ENCODE results near the gene CELF4. TPM values are rescaled to one million over a fixed set of nuclear protein-coding genes. Genes with fewer than 3 reads are reported as not detected.
"Not testable (repeated sequence)": the region's sequence is repeated elsewhere in the genome, so short reads cannot be mapped to it uniquely, and the experiment has no call there.

Gene CELF4
- total and polyA plus RNA-seq, 12 donors, result 0.42 to 16.9 (median 3.9) TPM; not detected in 1

DNA sequence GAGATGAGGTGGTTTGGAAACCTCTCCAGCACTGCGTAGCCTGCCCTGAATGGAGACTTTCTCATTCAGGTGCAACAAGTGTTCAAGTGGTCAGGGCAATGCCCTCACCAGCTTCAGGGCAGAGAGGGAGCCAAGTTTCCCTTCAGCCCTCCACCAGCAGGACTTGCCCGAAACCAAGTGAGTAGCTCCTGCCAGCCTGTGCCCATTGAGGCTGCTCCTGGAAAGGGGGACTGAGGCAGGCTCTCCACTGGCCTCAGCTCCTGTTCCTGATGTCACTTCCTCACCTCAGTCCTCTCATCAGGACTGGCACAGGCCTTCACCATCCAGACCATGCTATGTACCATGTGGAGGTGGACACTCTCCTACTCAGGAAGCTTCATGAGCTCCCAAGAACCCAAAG lies 94.6 kb downstream of the CELF4 start:
- no peak for DNase-seq
- Histone ChIP-seq H3K4me3 (no peak overlapping the region), H3K36me3 (replicated peaks in 1 of 2) (no peaks in the 10 kb centered on the region), H3K4me1 (replicated peaks in 1 of 2) (no peaks in the 10 kb centered on the region), H3K9me3 (replicated peaks in 1 of 3) (no peaks in the 10 kb centered on the region), H3K27me3 (no peaks in the 10 kb centered on the region), H3K27ac (no peak overlapping the region)
- intact Hi-C loops (cut with DNase I), result no loop called here
- 91 to 94% (median 94%) methylated on average over 2 of the region's 2 CpGs for WGBS, 4 donors
- TF ChIP-seq CTCF (IDR thresholded peaks at IDR 0.05) (no peak), POLR2A (IDR thresholded peaks at IDR 0.05) (no peak)

DNA sequence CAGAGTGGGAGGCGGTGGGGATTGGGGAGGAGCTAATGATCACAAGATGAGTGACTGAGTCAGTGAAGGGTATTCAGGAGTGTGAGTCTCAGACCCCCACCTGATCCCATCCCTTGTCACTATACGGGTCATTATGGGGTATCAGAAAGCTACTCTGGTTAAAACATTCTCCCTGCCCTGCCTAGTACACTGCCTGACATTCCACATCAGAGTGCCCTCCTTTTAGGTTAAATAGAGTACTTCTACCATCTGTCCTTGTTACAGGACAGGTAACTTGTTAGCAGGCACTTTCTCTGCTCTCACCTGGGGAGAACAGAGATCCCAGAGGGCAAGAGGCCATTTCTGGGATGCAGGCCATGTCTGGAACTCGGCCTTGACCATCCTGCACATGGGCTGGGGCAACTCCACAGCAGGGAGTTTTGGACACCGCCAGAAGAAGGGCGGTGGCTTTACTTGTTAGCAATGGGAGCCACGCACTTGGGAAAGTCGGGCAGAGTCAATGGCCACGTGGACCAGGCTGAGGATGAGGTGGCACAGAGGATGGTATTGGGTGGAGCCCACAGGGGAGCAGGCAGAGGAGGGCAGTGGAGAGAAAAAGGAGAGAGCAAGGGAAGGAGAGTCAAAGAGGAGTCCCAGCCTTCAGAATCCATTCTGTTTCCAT lies 98.5 kb downstream of the CELF4 start:
- Histone ChIP-seq H3K9me3 (replicated peaks in 1 of 3) (no peaks in the 10 kb centered on the region), H3K27ac (no peak overlapping the region), H3K4me1 (replicated peaks in 1 of 2) (no peaks in the 10 kb centered on the region), H3K4me3 (no peak overlapping the region), H3K27me3 (no peaks in the 10 kb centered on the region), H3K36me3 (replicated peaks in 1 of 2) (no peaks in the 10 kb centered on the region)
- no peak for TF ChIP-seq CTCF (IDR thresholded peaks at IDR 0.05)
- no peak for TF ChIP-seq POLR2A (IDR thresholded peaks at IDR 0.05)
- intact Hi-C loops (cut with DNase I), result no loop called here
- DNase-seq, result no peak
- WGBS, 4 donors, result 77 to 83% (median 79%) methylated on average over 7 to 8 of the region's 8 CpGs

DNA sequence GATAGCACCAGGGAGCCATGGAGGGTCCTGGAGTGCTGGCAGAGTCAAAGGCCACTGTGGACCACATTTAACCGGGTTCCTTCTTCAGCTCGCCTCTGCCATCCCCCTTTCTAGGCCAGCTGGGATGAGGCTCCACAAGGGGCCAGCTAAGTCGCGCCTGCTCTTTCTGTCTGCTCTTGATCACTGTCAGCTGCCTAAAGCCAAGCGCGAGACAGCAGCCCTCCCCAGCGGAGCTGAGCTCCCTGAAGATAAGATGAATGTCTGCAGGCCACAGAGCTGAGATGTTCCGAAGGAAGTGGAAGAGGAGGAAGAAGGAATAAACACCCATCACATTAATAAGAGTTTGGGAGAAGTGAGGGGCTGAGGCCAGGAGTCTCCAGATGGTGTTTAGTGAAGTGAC lies 99.6 kb downstream of the CELF4 start:
- TF ChIP-seq CTCF (IDR thresholded peaks at IDR 0.05) (no peak), POLR2A (IDR thresholded peaks at IDR 0.05) (no peak)
- intact Hi-C loops (cut with DNase I), result no loop called here
- peak in 1 of 7 donors; percentile 68 for DNase-seq
- 26 to 32% (median 31%) methylated on average over 8 of the region's 8 CpGs for WGBS, 4 donors
- H3K4me1 ChIP-seq (replicated peaks in 1 of 2), result no peaks in the 10 kb centered on the region
- H3K9me3 ChIP-seq (replicated peaks in 1 of 3), result no peaks in the 10 kb centered on the region
- no peaks in the 10 kb centered on the region for H3K27me3 ChIP-seq
- no peaks in the 10 kb centered on the region for H3K36me3 ChIP-seq (replicated peaks in 1 of 2)
- no peak overlapping the region for H3K4me3 ChIP-seq
- H3K27ac ChIP-seq, result no peak overlapping the region

- H3K4me3 ChIP-seq, result no peak overlapping the region
- H3K36me3 ChIP-seq (replicated peaks in 1 of 2), result no peaks in the 10 kb centered on the region
- intact Hi-C loops (cut with DNase I), result no loop called here
- H3K27ac ChIP-seq, result peak overlapping the region in 1 of 5 donors; percentile 21
- no peaks in the 10 kb centered on the region for H3K4me1 ChIP-seq (replicated peaks in 1 of 2)
- no peaks in the 10 kb centered on the region for H3K9me3 ChIP-seq (replicated peaks in 1 of 3)
- 60 to 65% (median 61%) methylated on average over 2 of the region's 2 CpGs for WGBS, 4 donors
- no peaks in the 10 kb centered on the region for H3K27me3 ChIP-seq
- no peak for DNase-seq
- TF ChIP-seq POLR2A (IDR thresholded peaks at IDR 0.05), result no peak
Measured at GRCh38 chr18:37464257-37464656, 101.3 kb downstream of the CELF4 start.

DNA sequence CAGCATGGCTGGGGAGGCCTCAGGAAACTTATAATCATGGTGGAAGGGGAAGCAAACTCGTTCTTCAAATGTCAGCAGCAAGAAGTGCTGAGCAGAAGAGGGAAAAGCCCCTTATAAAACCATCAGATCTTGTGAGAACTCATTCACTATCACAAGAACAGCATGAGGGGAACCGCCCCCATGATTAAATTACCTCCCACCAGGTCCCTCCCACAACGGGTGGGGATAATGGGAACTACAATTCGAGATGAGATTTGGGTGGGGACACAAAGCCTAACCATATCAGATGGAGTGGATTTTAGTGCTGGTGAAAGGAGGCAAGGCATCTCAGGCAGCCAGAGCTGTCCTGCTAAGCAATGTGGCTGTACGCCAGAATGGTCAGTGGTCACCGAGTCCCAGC lies 104.3 kb downstream of the CELF4 start:
- intact Hi-C loops (cut with DNase I); H3K9me3 ChIP-seq (replicated peaks in 1 of 3); H3K4me3 ChIP-seq; H3K36me3 ChIP-seq (replicated peaks in 1 of 2); DNase-seq; H3K4me1 ChIP-seq (replicated peaks in 1 of 2); H3K27ac ChIP-seq; H3K27me3 ChIP-seq: not testable (repeated sequence)
- WGBS, 4 donors, result 65 to 73% (median 69%) methylated on average over 6 of the region's 6 CpGs
